Testis (tissue), 2 donors: Measurements from ENCODE around the gene ZBTB7B.

Source experiments
- CTCF ChIP-seq, 3 experiments: fragments of 450-650 bp in 2 of 3; fragments of 200-600 bp in 1 of 3; sonication (generic) in 1 of 3; IDR thresholded peaks; one replicate each; pipeline ENCODE4 v1.5.1; 2016 to 2019; ENCODE audit warnings: antibody characterized with exemption in 3 of 3, mild to moderate bottlenecking in 2 of 3, moderate library complexity in 1 of 3
- POLR2A ChIP-seq: fragments of 450-650 bp; IDR thresholded peaks from one replicate; pipeline ENCODE4 v1.6.1; 2017; ENCODE audit warnings: antibody characterized with exemption, mild to moderate bottlenecking, moderate library complexity

GRCh38 chr1:154999571-155000410, 2.8 kb upstream of the ZBTB7B start:
- TF ChIP-seq POLR2A: no peak
- TF ChIP-seq CTCF (IDR thresholded peaks at IDR 0.05): no peak
